H54 (cell line): ENCODE results near the gene GJB1.

ENCODE experiments used
- DNase-seq: peaks from one replicate; pipeline ENCODE4 v3.0.0; 2011; ENCODE audit warnings: low spot score, mixed read lengths; ENCODE audit not compliant: insufficient read length
- FAIRE-seq: peaks from 3 replicates; lab custom pipeline; 2011; peaks lifted over from hg19 to GRCh38; lab: Jason Lieb, UNC
- POLR2A ChIP-seq: IDR thresholded peaks from 2 replicates; pipeline ENCODE4 v1.6.1; 2011; ENCODE audit warnings: low read depth, mild to moderate bottlenecking, low read length

GJB1 gene

DNA sequence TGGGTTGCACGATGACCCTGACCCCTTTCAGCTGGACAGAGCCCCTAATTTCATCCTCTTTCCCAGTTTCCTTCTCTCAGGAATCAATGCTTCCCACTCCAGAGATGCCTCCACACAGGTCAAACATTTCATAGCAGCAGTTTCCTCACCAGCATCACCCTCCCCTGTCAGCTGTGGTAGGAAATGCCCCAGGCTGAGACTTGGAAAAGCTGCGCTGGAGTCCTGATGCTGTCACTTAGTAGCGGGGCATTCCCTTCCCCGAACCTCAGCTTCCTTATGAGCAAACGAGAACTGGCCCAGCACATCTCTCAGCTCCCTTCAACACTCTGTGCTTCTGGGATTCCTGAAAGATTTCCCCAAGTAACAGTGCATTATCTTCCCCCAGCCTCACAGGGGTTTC is 2.7 kb downstream of the GJB1 start:
- FAIRE-seq (no peak), DNase-seq (no peak)
- no peak for TF ChIP-seq POLR2A

DNA sequence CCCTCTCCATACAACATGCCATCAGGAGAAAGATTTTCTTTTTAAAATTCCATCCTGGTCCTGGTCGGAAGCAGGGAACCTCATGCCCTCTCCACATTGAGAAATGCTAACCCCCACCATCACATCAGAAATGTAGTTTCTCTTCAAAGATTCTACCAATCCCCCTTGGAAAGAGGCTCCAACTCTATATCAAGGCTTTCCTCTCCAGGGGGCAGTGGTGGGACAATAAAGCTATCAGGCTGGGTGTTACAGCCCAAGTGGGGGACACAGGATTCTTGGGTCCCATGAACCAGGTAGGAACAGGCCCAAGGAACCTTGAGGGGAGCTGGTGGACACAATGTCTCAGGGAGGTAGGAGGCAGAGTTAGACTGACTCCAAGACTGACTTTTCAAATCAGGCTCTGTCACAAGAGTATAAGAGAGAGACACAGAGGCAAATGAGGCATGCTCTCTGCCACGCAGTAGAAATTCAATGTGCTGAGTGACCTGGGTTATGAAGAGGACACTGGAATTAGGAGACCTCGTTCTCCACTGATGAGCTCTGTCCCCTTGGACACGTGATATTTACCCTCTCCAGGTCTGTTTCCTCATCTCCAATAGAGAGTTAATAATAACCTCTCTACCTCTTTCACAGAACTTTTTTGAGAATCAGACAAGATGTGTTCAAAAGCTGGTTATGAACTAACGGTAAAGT is 4.5 kb downstream of the GJB1 start:
- DNase-seq: no peak
- FAIRE-seq: no peak
- no peak for TF ChIP-seq POLR2A

DNA sequence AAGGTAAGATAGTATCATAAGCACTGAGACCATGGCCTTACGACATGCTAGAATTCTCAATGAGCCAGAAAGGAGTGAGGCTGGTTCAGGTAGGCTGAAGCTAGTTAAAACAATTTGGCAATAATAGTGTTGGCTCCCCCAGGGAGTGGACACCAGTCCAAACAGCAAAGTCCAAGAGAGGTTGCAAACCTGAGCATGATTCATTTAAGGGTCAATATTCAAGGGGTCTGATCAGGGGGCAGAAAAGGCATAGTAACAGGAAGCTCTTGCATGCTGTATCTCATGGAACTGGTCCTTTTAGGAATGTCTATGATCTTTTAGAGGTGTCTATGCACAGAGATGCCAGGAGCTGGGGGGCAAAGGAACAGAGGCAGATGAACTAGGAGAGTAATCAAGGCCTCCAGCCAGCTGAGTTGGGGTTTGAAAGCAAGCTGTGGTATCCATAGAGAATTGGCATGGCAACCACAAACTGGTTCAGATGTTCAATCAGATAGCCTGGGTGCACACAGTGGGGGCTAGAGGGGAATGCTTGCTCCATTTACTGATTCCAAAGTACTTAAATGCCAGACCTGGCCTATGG is 5.1 kb downstream of the GJB1 start:
- no peak for FAIRE-seq
- no peak for TF ChIP-seq POLR2A
- DNase-seq: no peak

DNA sequence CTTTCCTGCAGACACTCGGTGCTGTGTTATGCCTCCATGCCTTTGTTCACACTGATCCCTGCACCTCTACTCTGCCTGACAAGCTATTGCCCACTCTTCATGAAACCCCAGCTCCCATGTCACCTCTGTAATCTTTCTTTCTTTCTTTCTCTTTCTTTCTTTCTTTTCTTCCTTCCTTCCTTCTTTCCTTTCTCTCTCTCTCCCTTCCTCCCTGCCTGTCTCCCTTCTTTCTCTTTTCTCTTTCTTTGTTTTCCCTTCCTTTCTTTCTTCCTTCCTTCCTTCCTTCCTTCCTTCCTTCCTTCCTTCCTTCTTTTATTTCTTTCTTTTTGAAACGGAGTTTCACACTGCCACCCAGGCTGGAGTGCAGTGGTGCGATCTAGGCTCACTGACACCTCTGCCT is 12.5 kb downstream of the GJB1 start:
- no peak for DNase-seq

DNA sequence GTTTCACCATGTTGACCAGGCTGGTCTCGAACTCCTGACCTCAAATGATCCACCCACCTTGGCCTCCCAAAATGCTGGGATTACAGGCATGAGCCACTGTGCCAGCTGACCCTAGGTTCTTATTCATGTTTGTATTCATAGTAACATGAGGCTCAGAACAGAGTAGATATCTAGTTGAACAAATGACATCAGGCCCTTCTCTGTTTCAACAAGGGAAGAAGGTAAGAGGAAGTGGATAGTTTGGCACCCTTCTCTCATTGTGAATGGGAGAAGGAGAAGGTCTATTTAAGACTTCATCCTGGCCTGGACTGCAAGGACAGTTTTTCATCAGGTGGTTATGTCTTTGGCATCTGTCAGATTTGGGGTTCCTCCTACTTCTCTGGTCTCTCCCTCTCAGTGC is 13.8 kb downstream of the GJB1 start:
- no peak for DNase-seq

More for the DNA sequence above, 12.5 kb downstream of the GJB1 start:
- no peak for TF ChIP-seq POLR2A
- no peak for FAIRE-seq

DNA sequence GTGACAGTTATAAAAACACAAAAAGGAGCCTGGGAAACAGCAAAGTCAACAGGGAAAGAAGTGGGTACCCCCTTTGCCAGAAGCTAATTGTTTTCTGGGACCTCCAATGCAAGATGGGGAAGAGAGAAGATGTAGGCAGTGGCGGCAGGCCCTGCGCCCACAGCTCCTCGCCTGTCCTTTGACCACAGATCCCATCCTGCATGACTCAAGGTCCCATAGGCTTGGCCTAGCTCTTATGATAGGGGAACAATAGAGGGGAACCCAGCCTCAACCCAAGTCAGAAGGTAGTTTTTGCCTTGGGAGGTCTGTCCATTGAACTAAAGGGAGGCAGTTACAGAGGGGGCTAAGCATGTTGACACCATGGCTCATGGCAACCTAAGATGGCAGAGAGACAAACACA is 16.8 kb downstream of the GJB1 start:
- no peak for TF ChIP-seq POLR2A
- FAIRE-seq: no peak

More for the DNA sequence above, 13.8 kb downstream of the GJB1 start:
- no peak for TF ChIP-seq POLR2A
- no peak for FAIRE-seq

DNA sequence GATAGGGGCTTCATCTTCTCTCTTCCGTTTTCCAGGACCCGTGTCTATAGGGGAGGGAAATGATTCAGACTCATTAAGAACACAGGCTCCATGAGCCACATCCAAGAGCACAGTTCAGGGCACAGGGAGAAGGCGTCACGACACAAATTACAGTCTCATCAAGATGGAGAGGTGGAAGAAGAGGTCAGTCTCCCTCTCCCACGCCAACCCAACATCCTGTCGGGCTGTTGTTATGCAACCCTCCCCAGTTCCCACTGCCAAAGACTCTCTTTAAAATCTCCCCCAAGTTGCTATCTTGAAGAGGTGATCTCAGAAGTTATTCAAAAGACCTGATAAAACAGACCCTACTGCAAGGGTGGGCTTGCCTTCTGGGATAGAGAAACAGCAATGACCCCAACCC is 18.3 kb downstream of the GJB1 start:
- DNase-seq: no peak
- no peak for TF ChIP-seq POLR2A
- no peak for FAIRE-seq

More for the DNA sequence above, 16.8 kb downstream of the GJB1 start:
- no peak for DNase-seq

DNA sequence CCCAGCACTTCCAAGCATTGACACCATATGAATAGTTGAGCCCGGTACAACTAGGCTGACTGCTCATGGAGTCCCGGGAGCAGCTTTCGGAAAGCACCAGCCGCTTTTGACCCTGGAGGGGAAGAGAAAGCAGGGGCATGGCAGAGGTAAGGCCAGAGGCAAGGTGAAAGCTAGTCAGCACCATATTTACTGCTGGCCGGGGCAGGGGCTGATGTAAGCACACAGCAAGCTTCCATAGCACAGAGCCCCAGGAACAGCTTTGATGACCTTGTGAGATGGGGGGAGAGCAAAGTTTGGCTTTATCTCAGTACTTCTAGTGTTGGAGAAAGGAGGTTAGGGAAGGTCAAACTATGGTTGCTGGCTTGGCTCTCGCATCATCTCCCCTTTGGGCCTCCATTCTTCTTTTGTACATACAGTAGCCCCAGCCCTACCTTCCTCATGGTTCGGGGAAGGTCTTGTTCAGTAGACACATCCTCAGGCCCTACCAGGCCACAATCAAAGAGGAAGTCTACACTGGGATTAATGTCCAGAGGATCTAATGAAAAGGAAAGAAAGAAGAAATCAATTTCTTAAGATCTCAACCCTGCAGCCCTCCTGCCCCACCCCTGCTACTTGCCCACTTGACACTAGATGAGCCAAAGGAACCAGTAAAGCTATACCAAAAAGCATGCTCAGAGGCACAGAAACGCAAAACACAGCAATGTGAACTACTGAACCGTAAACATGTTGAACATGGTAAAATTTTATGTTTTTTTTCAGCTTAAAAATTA is 21.5 kb downstream of the GJB1 start:
- DNase-seq (no peak), FAIRE-seq (no peak)
- TF ChIP-seq POLR2A: no peak

DNA sequence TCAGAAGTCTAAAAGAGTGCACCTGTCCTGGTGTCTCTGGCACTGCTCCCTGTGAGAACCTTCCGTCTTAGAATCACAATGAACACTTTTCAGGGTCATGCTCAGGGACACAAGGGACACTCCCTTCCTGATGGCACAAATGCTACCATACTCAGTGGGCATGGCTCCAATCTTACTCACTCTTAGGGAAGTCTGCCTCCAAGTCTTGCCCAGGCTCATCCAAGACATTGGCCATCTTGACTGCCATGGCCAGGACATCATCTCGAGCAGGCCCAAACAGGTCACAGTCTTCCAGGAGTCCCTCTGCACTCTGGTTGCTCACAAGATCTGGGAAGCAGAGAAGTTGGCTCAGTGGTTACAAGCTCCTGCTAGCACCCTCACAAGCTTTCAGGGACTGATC is 22.1 kb downstream of the GJB1 start:
- DNase-seq (no peak), FAIRE-seq (no peak)
- no peak for TF ChIP-seq POLR2A

DNA sequence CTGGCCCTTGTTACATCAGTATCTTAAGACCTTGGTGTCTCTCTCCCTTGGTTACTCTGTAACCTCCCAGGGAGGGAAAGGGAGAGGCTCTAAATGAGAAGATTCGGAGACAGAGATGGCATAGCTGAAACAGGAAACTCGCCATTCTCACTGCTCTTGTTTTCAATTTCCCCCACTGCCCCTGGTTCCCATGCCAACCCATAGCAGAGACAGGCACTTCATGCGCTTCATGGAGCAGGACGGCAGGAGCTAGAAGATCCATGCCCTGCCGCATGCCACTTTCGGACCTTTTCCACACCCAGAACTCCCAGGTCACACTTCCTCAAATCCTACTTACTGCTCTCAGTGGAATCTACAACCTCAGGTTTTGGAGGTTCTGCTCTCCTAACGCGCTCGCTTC is 27.8 kb downstream of the GJB1 start:
- FAIRE-seq (no peak), DNase-seq (no peak)
- TF ChIP-seq POLR2A: no peak

DNA sequence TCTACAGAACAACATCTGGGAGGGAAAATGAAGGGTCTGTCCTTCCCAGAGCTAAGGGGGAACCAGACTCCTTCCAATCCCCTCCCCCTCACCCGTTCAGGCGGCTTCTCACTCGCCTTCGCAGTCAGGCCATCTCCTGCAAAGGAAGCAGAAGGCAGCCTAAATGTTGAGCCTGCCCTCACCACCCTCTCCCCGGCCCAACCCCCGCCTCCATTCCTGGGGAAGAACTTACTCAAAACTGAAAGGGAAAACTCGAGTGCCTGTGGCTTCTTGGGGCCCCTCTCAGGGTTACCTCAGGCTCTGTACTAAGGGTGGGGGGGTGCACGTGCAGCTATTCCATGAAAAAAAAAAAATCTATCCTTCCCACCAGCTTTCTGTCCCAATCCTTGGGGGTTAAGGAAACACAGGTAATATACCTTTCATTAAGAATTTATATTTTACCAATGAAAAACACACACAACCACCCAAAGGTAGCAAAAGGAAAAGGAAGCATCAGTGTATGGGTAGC is 28.5 kb downstream of the GJB1 start:
- no peak for TF ChIP-seq POLR2A
- FAIRE-seq (no peak), DNase-seq (no peak)

DNA sequence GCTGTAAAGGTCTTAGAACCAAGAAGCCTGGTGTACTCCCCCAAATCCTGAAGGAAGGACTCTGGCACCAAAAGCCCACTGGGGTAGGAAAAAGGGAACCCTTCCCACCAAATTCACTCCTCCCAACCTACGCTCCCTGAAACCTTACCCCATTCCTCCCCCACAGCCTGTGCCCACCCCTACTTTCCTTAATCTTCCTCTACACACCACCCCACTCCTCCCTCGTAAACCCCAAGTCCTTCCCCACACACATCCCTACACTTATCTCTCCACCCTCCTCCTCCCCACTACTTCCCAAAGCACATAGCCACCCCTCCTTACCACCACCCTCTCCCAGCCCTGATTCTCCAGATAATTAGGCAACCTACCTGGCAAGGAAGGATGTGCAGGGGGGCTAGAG is 29.2 kb downstream of the GJB1 start:
- FAIRE-seq (no peak), DNase-seq (no peak)
- TF ChIP-seq POLR2A: no peak

DNA sequence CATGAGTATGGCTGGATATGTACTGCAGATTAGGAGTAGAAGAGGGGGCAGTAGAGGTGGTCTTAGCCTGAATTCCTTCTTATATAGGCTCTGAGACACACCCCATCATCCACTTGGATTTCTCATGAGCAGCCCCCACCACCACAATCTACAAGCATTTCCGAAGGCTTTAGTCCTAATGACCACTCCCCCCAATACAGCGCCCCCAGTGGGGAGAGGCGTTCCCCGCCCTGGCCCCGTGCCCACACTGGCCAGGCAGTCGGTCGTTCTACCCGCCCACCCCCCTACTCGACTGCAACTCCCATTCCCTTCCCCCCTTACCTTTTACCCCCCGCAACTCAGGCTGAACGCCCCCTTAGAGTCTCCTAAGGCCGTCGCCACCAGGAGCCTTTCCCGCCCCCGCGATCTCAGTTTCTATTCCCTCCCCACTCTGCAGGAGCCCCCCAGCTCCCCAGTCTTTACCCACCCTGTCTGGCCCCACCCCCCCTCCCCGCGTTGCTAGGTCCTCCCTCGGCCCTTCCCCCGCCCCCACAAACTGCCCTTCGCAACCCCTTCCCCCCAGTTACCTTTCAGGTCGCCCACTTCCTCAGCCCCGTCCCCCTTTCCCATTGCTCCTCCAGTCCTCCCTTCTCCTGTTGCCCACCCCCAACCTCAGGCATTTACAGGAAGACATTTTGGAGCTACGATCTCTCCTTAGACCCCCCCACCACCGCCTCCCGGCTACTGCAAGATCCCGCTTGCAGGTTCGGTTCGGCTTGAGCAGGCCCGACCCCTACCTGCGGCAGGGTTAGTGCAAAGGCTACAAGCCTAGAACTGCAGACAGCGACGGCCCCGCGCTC is 30.4 kb downstream of the GJB1 start:
- no peak for FAIRE-seq
- no peak for TF ChIP-seq POLR2A
- DNase-seq: peak; percentile 38
